ENCODE results near the gene VAV3. TPM values are rescaled to one million over a fixed set of nuclear protein-coding genes. Genes with fewer than 3 reads are reported as not detected.
"Not testable (repeated sequence)": the region's sequence is repeated elsewhere in the genome, so short reads cannot be mapped to it uniquely, and the experiment has no call there.

VAV3 gene
- total RNA-seq, 2 donors from 2014 or later: 73.0 to 135 TPM

DNA sequence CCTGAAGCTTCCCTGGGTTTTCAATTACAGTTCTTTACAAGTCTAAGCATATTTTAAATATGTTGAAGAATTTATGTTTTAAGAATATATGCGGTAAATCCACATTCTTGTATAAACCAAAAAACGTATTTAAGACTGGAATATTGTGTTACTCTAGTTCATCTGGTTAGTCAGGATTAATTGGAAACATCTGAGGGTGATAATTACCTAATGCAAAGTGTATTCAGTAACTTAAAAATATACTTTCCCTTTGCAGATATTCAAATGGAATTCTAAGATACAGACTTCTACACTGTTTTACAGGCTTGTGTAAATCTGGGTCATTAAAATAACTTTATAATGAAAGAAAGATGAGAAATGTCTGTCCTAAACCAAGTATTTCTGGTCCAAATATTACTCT lies 302.0 kb downstream of the VAV3 start:
- no peak overlapping the region for H3K4me3 ChIP-seq
- intact Hi-C loops (cut with DNase I): no loop called here
- no peaks in the 10 kb centered on the region for H3K4me1 ChIP-seq
- H3K36me3 ChIP-seq: peaks cover 4% of the 10 kb centered on the region
- TF ChIP-seq, protein P1, sequence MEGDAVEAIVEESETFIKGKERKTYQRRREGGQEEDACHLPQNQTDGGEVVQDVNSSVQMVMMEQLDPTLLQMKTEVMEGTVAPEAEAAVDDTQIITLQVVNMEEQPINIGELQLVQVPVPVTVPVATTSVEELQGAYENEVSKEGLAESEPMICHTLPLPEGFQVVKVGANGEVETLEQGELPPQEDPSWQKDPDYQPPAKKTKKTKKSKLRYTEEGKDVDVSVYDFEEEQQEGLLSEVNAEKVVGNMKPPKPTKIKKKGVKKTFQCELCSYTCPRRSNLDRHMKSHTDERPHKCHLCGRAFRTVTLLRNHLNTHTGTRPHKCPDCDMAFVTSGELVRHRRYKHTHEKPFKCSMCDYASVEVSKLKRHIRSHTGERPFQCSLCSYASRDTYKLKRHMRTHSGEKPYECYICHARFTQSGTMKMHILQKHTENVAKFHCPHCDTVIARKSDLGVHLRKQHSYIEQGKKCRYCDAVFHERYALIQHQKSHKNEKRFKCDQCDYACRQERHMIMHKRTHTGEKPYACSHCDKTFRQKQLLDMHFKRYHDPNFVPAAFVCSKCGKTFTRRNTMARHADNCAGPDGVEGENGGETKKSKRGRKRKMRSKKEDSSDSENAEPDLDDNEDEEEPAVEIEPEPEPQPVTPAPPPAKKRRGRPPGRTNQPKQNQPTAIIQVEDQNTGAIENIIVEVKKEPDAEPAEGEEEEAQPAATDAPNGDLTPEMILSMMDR (IDR thresholded peaks at IDR 0.05): no peak
- H3K9me3 ChIP-seq: no peaks in the 10 kb centered on the region
- no peak overlapping the region for H3K27ac ChIP-seq
- no peak overlapping the region for H3K9ac ChIP-seq (ENCODE audit: low read depth in 2 of 2, low read length in 2 of 2)
- DNase-seq: no peak
- no peaks in the 10 kb centered on the region for H3K27me3 ChIP-seq

DNA sequence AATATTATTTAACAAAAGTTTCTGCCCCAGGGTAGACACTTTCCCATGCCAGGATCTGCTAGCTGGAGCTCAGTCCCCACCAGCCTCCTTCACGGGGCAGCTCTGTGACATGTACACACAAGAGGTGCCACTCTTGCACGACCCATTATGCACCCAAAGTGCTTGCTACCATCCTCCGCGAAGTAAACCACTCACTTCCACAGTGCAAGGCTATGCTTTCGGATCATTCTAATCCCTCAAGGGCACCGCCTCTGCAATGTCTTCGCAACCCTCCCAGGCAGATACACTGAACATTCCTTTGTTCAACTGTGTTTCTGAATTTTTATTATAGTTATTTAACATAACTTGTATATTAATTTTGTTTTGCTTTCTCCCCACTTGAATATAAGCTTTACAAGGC lies 303.8 kb downstream of the VAV3 start:
- H3K4me1 ChIP-seq: no peaks in the 10 kb centered on the region

DNA sequence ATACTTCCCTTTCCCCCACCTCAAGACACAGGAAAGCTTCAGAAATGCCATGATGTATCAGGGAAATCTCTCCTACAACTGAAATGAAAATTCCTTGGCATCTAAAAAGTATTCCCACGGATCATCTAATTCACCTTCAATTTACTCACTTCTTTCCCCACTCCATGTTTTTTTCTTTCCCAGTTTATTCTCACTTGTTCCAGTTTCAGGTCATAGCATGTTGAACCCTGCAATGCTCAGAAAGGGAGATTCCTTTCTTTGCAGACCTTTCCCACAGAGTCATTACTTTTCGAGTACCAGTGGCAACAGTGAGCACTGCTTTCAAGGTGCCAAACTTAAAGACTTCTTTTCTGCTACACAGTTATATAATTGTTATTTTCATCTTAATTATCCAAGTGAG lies 305.0 kb downstream of the VAV3 start:
- Histone ChIP-seq H3K36me3 (peaks cover 4% of the 10 kb centered on the region), H3K4me3 (no peak overlapping the region), H3K9ac (ENCODE audit: low read depth in 2 of 2, low read length in 2 of 2) (no peak overlapping the region), H3K4me1 (no peaks in the 10 kb centered on the region), H3K27me3 (no peaks in the 10 kb centered on the region), H3K27ac (no peak overlapping the region), H3K9me3 (no peaks in the 10 kb centered on the region)
- intact Hi-C loops (cut with DNase I): no loop called here
- no peak for DNase-seq
- TF ChIP-seq, protein P1 (IDR thresholded peaks at IDR 0.05): no peak

More for the DNA sequence above, 303.8 kb downstream of the VAV3 start:
- intact Hi-C loops (cut with DNase I): no loop called here
- no peaks in the 10 kb centered on the region for H3K9me3 ChIP-seq
- H3K27me3 ChIP-seq: no peaks in the 10 kb centered on the region
- H3K36me3 ChIP-seq: peaks cover 4% of the 10 kb centered on the region
- TF ChIP-seq, protein P1 (IDR thresholded peaks at IDR 0.05): no peak
- no peak overlapping the region for H3K9ac ChIP-seq (ENCODE audit: low read depth in 2 of 2, low read length in 2 of 2)
- H3K27ac ChIP-seq: no peak overlapping the region
- no peak overlapping the region for H3K4me3 ChIP-seq
- DNase-seq: no peak

DNA sequence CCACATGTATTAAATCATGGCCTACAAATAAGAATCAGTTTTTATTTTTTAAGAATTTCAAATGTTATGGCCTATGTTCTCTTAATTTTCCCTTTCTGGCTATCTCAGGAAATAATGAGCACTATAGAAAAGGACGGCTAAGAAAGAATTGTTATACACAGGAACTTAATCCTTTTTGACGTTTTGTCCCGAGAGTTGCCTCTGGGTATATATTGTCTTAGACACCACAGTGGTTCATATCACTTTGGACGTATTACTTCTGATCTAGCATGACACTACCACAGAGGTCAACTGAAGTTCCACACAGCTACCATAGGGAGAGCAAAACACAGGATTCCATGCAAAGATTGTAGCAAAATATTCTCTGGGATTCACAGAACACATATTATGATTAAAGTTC lies 307.6 kb downstream of the VAV3 start:
- TF ChIP-seq, protein P1 (IDR thresholded peaks at IDR 0.05): no peak
- no peak overlapping the region for H3K9ac ChIP-seq (ENCODE audit: low read depth in 2 of 2, low read length in 2 of 2)
- DNase-seq: no peak
- H3K4me3 ChIP-seq: no peak overlapping the region
- H3K36me3 ChIP-seq: no peaks in the 10 kb centered on the region
- H3K27ac ChIP-seq: no peak overlapping the region
- H3K4me1 ChIP-seq: no peaks in the 10 kb centered on the region
- intact Hi-C loops (cut with DNase I): no loop called here
- no peaks in the 10 kb centered on the region for H3K9me3 ChIP-seq
- no peaks in the 10 kb centered on the region for H3K27me3 ChIP-seq

DNA sequence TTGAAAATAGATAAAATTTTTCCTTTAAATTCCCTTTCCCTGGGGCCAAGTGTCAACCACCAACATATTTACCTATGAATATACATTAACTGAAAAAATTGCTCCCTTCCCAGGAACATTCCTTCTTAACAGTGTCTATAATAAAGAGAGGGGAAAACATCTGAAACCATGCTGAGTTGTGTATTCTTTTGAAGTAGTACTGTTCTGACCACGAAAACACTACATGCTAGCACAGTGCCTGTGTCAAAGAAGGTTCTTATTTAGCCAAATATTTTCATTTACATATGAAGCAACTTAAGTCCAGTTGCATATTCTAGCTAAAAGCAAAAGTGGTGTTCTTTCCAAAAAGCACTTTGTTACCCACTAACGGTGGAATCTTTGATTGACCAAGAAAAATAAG lies 311.2 kb downstream of the VAV3 start:
- H3K9ac ChIP-seq (ENCODE audit: low read depth in 2 of 2, low read length in 2 of 2): no peak overlapping the region
- H3K27me3 ChIP-seq: no peaks in the 10 kb centered on the region
- no peak overlapping the region for H3K27ac ChIP-seq
- intact Hi-C loops (cut with DNase I): no loop called here
- no peaks in the 10 kb centered on the region for H3K4me1 ChIP-seq
- H3K36me3 ChIP-seq: no peaks in the 10 kb centered on the region
- no peak overlapping the region for H3K4me3 ChIP-seq
- TF ChIP-seq, protein P1 (IDR thresholded peaks at IDR 0.05): no peak
- H3K9me3 ChIP-seq: no peaks in the 10 kb centered on the region
- no peak for DNase-seq

DNA sequence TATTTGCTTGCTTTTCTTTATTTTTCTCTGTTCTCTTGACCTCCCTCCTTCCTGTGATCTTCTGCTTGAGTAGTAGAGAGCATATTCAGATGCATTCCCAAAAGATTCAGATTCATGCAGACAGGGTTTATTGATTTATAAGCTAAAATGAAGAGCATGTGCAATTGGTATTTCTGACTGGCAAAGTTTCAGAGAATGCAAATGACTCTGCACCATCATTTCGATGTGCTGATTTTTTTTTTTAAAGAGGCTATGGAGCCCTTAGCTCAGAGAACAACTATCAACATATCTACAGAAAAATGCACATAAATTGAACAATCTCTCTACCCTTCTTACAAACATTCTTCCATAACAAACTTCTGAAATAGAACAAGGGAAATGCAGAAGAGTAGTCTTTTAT lies 312.0 kb downstream of the VAV3 start:
- TF ChIP-seq, protein P1 (IDR thresholded peaks at IDR 0.05): no peak
- no peaks in the 10 kb centered on the region for H3K27me3 ChIP-seq
- no peaks in the 10 kb centered on the region for H3K36me3 ChIP-seq
- DNase-seq: no peak
- intact Hi-C loops (cut with DNase I): no loop called here
- H3K4me1 ChIP-seq: no peaks in the 10 kb centered on the region
- H3K27ac ChIP-seq: no peak overlapping the region
- no peak overlapping the region for H3K9ac ChIP-seq (ENCODE audit: low read depth in 2 of 2, low read length in 2 of 2)
- no peaks in the 10 kb centered on the region for H3K9me3 ChIP-seq
- H3K4me3 ChIP-seq: no peak overlapping the region

DNA sequence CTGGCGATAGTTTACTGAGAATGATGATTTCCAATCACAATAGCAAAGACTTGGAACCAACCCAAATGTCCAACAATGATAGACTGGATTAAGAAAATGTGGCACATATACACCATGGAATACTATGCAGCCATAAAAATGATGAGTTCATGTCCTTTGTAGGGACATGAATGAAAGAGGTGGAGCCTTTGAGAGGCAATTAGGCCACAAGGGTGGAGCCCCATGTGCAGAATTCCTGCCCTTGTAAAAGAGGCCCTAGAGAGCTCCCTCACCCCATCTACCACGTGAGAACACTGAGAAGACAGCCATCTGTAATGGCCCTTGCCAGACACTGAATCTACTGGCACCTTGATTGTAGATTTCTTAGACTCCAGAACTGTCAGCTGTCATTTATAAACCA lies 314.2 kb downstream of the VAV3 start:
- H3K36me3 ChIP-seq; H3K4me1 ChIP-seq; H3K9ac ChIP-seq (ENCODE audit: low read depth in 2 of 2, low read length in 2 of 2); H3K9me3 ChIP-seq; H3K27ac ChIP-seq; DNase-seq; H3K27me3 ChIP-seq; H3K4me3 ChIP-seq; intact Hi-C loops (cut with DNase I): not testable (repeated sequence)

Measured in colonic mucosa (tissue), 4 donors.